ENCODE results near the gene P2RX5.

DNA sequence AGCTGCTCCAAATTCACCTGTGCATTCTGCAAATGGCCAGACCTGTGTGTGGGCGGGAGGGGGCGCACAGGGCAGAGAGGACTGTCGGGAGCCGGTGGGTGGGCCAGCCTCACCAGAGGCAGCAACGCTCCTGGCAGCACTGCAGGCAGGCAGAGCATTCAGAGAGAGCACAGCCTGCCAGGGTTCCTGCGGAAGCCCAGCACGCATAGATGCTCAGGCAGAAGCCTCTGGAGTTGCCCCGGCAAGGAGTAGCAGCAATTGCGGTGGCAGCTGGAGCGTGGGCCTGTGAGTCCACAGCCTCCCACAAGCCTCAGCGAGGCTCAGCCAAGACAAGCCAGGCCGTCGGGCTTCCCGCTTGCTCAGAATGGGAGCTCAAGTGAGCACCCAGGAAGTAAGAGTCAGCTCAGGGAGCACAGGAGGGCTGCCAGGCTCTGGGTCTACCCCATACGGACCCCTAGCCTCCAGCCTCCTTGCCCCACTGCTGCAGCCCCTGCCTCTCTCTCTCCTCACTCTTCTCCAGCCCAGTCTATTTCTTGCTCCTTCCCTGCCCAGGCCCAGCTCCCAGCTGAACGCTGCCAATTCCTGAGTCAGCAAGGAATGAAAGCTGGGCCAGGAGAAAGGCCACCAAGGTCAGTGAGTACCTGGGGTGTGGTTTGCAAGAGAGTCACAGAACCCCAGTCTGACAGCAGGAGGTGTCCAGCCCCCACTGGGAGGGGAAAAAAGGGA is 17.7 kb downstream of the P2RX5 start:
- TF ChIP-seq, protein P1, sequence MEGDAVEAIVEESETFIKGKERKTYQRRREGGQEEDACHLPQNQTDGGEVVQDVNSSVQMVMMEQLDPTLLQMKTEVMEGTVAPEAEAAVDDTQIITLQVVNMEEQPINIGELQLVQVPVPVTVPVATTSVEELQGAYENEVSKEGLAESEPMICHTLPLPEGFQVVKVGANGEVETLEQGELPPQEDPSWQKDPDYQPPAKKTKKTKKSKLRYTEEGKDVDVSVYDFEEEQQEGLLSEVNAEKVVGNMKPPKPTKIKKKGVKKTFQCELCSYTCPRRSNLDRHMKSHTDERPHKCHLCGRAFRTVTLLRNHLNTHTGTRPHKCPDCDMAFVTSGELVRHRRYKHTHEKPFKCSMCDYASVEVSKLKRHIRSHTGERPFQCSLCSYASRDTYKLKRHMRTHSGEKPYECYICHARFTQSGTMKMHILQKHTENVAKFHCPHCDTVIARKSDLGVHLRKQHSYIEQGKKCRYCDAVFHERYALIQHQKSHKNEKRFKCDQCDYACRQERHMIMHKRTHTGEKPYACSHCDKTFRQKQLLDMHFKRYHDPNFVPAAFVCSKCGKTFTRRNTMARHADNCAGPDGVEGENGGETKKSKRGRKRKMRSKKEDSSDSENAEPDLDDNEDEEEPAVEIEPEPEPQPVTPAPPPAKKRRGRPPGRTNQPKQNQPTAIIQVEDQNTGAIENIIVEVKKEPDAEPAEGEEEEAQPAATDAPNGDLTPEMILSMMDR (IDR thresholded peaks at IDR 0.05), result no peak
- TF ChIP-seq POLR2A (IDR thresholded peaks at IDR 0.05), result no peak

Measured in thyroid gland (tissue), 4 donors.